Dermis blood vessel endothelial cell (primary cell): ENCODE results near the gene CLCN4. TPM values are rescaled to one million over a fixed set of nuclear protein-coding genes. Genes with fewer than 3 reads are reported as not detected.

Experiments
- DNase-seq: peaks from one replicate; pipeline ENCODE4 v3.0.0; 2010
- total RNA-seq: library from RNA; depleted of rRNA; stranded (reverse); fragments of >200 nt; gene quantifications from 2 replicates; pipeline ENCODE4 v1.2.3, GENCODE V29; 2014

Gene CLCN4
- total RNA-seq, 1 donor from 2014 or later, result 6.5 TPM

DNA sequence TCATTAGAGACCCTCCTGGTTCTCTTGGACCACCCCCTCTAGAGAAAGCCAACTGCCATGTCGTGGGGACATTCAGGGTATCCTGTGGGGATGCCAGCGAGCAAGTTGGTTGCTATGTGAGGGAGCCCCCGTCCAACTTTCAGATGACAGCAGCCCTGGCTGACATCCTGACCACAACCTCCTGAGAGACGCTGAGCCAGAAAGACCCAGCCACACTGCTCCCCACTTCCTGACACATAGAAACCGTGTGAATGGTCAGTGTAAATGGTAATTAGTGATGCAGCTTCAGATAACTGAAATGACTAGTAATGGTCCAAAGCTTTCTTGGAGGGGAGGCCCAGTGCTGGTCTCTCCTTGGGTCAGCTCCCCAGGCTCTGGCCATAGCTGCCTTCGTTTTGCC lies 10.8 kb downstream of the CLCN4 start:
- DNase-seq, result no peak

DNA sequence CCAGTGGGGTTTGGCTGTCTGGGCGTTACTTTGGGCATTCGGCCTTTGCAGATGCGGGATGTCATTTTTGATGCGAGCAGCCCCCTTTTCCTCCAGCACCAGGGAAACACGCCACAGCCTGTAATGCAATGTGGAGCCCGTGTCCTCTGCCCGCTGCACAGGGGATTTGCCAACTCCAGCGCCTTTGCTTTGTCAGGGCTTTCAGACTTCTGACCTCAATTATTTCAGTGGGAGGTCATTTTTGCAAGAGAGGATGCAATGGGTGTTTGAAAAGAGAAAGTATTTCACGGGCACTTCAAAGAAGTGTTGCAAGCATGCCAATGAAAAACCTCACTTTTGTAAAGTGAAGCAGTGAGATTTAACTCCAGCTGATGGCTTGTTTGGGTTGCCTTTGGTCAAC lies 11.5 kb downstream of the CLCN4 start:
- DNase-seq, result no peak

DNA sequence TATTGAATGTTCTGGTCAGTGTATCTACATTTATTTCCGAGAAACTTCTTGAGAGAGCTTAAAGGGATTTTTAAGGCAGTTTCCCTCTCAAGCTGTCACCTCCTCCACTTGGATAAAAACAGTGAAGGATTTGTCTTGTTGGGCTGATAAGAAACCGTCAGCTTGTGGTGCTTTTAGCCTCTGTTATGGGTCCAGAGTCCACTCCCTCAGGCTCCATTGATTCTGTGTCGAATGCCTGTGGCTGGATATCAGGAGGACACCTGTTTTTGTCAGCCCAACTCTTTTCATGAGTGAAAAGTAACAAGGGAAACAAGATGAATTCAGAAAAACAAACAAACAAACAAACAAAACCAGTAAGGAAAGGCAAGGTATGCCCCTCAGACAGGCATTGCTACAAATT lies 12.4 kb downstream of the CLCN4 start:
- DNase-seq, result no peak

DNA sequence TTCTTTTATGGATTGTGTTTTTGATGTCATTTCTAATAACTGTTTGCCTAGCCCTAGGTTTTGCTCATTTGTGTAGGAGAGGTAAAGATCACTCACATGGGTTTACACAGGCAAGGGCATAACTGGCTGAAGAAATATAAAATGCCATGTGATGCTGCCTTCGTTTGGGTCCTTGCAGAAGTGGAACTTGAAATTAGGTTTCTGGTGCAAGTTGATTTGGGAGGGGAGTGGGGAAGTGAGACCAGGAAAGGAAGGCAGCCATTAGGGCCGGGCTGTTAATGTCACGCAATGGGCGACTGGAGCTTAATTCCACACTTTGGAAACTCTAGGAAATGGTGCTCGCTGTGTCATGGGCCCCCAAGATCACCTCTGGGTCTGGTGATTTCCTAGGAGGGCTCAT lies 14.5 kb downstream of the CLCN4 start:
- DNase-seq, result no peak

DNA sequence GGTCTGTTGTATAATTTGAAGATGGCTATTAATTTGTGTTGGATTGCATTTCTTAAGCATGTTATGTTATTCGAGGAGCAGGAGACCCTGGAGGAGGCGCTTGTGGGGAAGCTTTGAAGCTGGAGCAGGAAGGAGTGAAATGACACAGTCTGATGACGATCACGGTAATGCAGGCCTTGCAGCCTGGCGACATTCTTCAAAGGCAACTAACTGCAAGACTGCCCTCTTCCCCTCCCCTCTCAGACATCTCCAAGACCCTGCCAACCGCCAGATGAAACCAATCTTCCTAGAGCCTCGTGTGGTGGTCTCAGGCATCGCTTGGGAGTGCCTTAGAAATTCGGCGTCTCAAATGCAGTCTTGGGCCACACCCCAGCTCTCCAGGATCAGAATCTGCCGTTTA lies 16.1 kb downstream of the CLCN4 start:
- no peak for DNase-seq

DNA sequence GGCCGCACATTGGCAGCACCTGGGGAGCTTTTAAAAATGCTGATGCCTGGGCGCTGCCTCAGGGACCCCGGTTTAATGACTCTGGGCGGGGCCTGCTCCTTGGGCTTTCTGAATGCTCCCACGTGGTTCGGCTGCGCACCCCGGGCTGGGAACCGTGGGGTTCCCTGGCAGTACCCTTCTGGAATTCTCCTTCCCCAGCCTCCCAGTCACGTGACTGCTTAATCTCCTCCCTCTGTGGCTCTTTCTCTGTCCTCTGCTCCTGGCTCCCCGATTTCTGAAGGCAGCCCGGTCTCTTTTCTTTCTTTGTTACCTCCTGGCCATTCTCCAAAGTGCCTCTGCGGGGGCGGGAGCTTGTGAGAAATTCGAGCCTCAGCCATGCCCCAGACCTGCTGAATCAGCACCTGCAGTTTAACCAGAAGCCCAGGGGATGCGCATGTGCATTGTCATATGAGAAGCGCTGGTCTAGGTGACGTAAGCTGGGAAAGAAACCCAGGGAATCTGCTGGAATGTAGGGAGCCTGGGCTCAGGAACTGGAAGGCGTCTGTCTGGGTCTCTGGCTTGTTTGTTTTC lies 16.6 kb downstream of the CLCN4 start:
- peak; percentile 85 for DNase-seq

DNA sequence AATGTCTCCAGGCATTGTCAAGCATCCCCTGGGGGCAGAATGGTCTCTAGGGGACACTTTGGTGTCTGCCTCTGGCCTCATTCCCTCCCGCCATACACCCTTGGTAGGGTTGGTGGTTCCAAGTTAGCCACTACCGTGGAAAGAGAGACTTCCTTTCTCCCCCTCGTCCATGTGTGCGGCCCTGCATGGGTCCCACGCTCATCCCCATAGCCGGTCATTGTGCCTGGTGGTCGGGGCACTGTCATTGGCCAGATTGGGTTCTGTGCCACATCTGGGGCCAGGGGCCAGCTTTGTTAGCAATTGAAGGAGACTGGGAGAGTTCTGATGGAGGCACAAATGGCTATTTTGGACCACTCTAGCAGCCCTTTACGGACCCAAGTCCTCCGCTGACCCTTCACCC lies 17.3 kb downstream of the CLCN4 start:
- DNase-seq, result no peak

DNA sequence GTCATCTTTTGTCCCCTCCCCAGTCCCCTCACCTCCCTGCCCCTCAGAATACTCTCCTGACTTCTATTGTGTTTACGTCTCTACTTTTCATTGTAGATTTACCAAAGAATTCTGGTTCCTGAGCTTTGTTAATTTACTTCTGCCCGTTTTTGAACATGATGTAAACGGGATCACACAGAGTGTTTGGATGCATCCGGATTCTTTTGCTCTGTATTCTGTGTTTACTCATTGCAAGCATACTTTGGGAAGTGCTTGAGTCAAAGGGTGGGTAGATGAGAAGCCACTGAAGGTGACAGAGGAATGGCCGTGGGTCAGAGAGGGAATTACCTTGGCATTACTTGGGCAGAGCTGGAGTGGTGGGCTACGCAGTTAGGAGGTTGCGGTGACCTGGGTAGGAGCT lies 18.0 kb downstream of the CLCN4 start:
- no peak for DNase-seq

DNA sequence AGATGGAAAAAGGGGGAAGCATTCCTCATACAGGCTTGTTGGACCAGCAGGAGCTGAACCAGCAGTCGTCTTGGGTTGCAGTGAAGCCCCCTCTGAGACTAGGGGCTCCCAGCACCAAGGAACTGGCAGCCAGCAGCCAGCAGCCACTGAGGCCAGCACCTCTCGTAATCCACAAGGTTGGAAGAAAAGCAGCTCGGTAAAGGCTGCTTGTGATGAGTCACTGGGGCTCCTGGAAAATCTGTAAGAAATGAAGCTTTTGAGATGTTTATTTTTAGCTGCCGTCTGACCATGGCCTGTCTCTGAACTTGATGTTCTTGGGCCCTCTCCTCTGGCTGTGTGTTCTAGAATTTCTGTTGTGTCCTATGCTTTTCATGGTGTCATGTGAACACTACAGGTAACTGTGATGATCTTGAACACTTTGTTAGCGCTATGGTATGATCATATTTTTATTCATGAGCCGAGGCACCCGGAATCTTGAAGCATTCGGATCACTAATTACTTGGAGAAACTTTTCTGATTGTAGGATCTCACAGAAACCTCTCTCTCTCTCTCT lies 18.6 kb downstream of the CLCN4 start:
- DNase-seq, result peak; percentile 39

DNA sequence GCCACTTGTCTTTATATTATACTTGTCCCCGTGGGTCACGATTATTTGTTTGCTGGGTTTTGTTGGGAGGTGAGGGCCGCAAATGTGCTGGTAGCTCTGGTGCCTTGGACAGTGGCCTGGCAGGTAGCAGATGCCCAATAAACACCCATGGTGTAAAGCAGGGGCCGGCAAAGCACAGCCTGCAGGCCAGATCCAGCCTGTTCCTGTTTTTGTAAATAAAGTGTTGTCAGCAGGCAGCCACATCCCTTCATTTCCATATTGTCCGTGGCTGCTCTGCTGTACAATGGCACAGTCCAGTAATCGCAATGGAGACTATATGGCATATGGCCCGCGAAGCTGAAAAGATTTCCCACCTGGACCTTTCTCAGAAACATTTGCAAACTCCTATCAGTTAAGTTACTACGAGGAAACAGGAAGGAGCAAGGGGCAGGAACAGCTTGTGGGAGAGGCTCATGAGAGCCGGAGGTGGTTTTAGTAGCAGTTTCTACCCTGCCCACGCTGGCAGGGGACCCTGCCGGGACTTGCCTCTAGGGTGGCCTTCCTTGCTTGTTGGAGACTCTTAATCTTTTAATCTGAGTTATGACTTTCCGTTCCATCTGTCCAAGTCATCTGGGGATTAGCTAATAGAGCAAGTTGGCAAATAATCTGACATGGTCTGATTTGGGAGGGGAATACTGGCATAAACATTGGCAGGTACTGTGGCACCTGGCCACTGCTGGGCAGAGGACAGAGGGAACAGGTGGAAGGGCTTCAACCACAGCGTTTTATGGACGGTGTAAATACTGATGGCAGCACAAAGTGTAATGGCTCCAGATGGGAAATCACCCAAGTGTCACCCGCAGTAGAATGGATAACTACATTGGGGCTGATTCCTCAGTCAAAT lies 19.6 kb downstream of the CLCN4 start:
- DNase-seq, result no peak

DNA sequence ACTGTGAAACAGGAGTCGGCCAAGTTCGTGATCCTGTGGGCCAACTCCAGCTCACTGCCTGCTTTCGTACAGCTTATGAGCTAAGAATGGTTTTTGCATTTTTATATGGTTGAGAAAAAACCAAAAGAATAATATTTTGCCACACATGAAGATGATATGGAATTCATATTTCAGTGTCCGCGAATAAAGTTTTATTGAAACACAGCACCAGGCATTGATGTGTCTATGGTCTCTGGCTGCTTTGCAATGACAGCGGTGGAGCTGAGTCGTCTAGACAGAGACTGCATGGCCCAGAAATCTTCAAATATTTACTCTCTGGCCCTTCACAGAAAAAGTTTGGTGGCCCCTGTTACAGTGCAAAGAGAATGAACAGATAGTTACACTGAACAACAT lies 20.2 kb downstream of the CLCN4 start:
- DNase-seq, result no peak

DNA sequence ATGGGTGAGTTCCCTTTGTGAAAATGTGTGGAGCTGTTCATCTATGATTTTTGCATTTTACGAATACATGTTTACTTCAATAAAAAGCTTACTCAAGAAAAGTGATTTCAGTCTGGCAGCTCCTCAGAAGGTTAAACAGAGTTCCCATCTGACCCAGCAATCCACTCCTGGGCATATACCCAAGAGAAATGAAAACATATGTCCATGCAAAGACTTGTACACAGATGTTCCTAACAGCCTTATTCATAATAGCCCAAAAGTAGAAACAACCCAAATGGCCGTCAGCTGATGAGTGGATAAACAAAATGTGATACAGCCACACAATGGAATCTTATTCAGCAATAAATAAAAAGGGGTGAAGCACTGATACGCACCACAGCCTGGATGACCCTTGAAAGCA lies 20.8 kb downstream of the CLCN4 start:
- DNase-seq, result no peak

DNA sequence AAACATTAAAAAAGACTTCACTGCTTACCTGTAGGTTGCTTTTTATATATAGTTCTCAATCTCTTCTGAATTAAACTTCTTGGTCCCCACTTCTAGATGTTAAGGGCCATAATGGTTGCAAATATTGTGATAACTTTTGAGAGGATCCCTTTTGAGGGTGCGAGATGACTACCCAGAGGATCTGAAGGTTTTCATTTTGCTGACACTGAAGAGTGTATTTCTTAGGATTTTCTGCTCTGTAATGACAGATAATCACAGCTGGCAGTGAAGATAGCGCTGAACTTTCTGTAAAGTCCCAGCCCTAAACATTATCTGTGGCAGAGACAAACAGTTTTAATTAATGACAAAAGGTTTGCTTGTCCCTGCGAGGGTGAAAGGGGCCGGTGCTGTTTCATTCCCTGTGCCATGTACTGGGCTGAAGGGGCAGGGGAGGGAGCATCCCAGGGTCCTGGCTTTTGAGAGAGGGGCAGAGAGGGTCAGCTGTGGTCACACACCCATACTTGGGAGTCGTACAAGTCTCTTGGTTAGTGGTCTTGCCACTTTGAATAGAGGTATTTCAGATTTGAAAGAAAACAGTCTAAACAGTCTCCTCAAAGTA lies 22.2 kb downstream of the CLCN4 start:
- no peak for DNase-seq

DNA sequence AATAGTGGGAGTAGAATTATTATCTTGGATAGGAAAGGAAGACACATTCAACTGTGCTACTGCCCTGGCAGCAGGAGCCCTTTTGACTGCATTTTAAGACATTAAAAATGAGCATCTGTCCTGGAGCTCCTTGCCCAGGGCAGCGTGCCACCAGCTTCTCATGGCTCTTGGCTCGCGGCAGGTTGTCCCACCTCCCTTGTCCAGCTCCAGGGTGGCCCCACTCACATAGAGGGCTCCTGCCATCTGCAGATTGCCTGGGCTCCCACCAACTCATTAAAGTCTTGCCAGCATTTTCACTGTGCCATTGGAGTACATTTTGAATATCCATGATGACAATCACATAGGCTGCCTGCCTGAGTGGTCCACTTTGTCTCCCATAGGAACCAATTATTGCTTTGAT lies 27.0 kb downstream of the CLCN4 start:
- no peak for DNase-seq

DNA sequence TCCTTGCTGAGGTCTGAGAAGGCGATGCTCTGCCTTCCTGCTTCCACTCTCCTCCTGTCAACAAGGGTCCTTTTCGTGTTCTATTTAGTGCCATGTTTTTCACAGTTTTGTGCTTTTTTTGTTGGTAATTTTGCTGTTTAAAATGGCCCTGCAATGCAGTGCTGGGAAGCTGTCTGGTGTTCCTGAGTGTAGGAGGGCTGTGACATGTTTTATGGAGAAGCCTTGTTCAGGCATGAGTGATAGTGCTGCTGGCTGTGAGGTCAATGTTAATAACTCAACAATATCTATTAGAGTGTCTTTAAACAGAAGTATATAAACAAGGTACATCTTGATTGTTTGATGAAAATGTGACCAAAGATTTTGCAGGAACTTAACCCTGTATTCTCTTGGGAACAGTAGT lies 27.6 kb downstream of the CLCN4 start:
- DNase-seq, result no peak

DNA sequence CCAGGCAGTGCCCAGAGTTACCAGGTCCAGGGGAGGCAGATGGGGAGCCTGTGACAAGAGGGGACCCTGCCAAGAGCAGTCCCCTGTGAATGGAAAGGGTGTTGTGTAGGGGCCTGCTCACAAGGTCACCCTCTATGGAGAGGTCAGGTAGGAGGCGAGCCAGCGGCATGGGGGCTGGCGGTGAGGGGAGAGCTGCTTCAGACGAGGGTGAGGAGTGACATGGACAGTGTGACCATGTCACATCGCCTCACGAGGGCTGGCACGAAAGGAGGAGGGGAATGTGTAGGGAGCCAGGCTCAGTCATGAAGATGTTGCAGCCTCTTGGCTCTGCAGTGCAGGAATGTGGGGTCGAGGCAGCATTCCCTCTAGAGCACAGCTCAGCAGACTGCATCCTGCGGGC lies 29.6 kb downstream of the CLCN4 start:
- DNase-seq, result no peak

DNA sequence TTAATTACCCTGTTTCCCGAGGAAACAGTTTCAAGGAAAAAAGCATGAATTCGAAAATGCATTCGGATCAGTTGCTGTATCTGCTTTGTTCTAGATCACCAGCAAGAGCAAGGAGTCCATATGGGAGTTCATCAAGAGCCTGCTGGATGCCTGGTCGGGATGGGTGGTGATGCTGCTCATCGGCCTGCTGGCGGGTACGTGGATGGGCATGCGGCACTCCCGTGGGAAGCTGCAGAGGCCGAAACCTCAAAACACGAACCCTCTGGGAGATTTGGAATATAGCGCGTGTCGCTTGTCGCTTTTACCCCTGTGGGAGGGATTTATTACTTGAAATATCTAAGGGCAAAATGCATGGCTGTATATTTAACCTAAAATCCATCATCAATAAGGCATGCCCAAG lies 30.6 kb downstream of the CLCN4 start:
- DNase-seq, result no peak

DNA sequence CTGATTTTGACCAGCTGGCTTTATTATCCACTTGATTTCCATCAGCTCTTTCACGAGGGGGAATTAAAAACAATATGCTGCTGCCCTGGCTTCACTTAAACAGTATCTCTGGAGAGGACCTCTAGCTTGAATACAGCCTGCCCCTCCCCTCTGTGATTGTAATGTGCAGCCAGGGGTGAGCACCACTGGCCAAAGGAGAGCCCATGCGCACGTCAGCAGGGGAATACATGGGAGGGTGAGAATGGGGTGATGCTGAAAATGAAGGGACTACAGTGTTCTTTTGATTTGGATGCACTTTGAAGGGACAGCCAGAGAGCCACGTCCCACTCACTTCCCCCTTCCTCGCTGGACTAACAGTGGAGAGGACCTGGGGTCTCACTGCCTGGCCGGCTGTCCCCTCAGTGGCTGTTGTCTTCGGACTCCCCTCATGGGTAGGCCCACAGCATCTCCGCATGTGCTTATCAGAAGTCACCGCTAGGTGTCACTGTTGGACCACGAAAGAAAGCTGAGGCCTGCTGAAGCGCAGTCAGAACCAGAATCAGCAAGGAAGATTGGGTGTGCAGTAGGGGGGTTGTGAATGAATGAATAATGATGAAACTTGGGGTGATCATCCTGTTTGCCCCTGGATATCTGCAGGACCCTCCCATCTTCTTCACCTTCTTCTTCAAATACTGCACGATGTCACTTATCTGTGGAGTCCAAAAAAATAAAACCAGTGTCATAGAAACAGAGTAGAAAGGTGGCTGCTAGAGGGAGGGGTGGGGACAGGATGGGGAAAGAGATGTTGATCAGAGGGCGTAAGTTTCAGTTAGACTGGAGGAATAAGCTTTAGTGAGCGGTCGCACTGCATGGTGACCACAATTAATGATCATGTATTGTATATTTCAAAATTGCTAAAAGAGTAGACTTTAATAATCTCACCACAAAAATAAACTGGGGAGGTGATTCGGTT lies 32.8 kb downstream of the CLCN4 start:
- DNase-seq, result peak; percentile 82

DNA sequence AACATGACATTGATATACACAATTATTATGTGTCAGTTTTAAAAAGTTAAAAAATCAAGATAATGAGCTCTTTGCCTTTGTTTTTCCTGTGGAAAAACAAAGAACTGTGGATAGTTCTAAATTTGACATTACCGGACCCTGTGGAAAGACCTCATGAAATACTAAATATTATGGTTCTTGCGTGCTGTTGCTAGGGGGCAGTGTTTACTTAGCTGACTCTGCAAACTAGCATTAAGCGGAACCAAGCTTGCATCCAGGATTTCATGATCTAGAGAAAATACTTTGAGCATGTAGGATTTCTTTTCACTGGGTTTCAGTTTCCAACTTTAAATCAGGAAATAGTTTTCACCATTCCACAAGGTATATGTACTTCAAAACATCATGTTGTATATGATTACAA lies 33.6 kb downstream of the CLCN4 start:
- peak; percentile 79 for DNase-seq

DNA sequence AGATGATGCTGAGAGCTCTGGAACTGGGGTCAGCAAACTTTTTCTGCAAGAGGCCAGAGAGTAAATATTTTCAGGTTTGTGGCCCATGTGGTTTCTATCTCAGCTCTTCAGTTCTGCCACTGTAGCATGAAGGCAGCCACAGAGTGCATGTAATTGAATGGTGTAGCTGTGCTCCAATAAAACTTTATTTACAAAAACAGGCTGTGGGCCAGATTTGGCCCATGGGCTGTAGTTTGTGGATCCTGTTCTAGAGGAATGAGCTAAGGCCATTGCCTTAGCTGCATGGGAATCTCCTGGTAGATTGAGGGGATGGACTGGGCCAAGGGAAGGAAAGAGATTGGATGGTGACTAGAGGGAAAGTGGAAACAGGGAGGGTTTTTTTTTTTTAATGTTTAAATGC lies 36.8 kb downstream of the CLCN4 start:
- DNase-seq, result no peak

DNA sequence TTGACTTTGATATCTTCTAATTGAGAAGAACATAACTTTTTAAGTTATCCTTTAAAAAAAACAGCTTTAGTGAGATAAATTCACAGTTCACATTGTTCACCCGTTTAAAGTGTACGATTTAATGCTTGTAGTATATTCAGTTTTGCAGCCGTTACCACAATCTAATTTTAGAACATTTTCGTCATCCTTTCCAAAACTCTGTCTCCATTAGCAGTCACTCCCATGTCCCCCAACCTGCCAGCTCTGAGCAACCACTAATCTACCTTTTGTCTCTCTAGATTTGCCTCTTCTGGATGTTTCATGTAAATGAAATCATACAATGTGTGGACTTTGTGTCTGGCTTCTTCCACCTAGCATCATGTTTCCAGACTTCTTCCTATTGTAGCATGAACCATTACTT lies 38.6 kb downstream of the CLCN4 start:
- no peak for DNase-seq

DNA sequence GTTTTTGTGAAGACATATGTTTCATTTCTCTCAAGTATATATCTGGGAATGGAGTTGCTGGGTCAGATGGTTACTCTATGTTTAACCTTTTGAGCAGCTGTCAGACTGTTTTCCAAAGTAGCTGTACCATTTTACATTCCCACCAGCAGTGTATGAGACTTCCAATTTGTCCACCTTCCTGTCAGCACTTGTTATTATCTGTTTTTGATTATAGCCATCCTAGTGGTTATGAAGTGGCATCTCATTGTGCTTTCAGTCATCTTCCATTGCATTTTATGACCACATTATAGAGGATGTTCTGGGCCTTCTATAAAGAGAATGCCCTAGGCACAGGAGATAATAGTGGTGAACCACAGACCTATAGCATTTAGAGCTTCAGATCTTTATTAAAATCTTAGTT lies 39.2 kb downstream of the CLCN4 start:
- no peak for DNase-seq
